ENCODE data around the gene ABLIM3.
"Not testable (repeated sequence)": the region's sequence is repeated elsewhere in the genome, so short reads cannot be mapped to it uniquely, and the experiment has no call there.

The ABLIM3 gene

DNA sequence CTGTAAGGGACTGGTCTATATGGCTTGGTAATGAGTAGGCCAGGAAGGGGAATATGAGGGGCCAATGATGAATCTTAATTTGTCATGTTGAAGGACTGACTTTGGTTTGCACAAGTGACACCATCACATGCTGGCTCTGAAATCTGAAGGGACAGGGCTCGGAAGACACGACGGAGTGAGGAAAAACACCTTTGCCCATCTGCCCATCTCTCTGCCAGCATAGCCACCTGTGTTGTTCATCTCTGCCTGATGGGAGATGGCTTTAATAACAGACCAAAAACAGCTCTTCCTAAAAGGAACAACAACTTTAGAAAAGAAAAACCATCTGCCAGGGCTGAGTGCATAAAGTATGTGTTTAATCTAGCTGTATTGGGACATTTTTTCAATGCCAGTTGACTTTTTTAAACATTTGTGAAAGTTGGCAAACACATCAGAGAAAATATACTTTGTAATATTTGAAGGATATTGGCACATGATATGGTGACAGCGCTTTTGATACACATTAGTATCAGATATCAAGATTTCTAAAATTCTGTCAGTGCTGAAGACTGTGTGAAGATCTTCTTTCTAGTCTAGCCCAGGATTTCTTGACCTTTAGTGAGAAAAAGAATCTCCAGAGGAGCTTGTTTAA lies 27.1 kb downstream of the ABLIM3 start:
- no peak for TF ChIP-seq JUND (IDR thresholded peaks at IDR 0.05; ENCODE audit: low read depth)
- DNase-seq (ENCODE audit: low read depth in 1 of 2, low spot score in 1 of 2), result no peak
- in situ Hi-C loops (cut with HindIII; ENCODE audit: low pct_unique_long_range_greater_than_20kb, low sequenced_read_pairs), result no loop called here

DNA sequence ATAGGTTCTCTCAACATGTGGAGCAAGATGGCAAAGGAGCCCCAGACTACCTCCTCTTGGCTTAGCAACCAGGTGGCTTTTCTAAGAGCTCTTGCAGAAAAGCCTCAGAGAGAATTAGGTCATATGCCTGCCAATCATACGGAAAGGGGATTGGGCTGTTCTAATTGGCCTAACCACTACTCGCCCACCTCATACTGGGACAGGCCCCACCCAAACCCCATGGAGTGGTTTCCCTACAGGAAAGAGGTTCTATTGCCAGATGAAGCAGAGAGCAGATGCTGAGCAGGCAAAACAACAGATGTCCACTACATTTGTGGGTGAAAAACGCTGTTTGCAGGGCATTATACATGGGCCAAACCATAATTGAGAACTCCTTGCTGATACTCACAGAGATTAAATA lies 29.0 kb downstream of the ABLIM3 start:
- TF ChIP-seq JUND (IDR thresholded peaks at IDR 0.05; ENCODE audit: low read depth), result no peak
- in situ Hi-C loops (cut with HindIII; ENCODE audit: low pct_unique_long_range_greater_than_20kb, low sequenced_read_pairs), result no loop called here
- no peak for DNase-seq (ENCODE audit: low read depth in 1 of 2, low spot score in 1 of 2)

DNA sequence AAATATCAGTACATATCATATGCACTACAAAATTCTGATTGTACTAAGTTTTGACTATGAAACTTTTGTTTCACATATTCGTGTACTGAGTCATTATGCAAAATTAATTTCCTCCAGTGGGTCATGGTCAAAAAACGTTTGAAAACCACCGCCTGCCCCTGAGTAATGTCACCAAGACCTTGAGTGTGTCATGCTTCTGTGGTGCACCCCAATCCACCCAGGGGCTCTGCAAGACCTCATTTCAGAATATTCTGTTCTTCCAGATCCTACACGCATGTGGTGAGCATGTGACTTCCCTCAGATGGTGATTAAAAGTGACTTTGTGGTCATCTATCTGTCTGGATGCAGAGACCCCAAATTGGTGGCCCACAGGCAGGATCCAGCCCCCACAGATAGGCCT lies 31.0 kb downstream of the ABLIM3 start:
- TF ChIP-seq JUND (IDR thresholded peaks at IDR 0.05; ENCODE audit: low read depth), result no peak
- DNase-seq (ENCODE audit: low read depth in 1 of 2, low spot score in 1 of 2), result no peak
- in situ Hi-C loops (cut with HindIII; ENCODE audit: low pct_unique_long_range_greater_than_20kb, low sequenced_read_pairs), result no loop called here

GRCh38 chr5:149172709-149173505 lies 31.6 kb downstream of the ABLIM3 start:
- no peak for DNase-seq (ENCODE audit: low read depth in 1 of 2, low spot score in 1 of 2)
- TF ChIP-seq JUND (IDR thresholded peaks at IDR 0.05; ENCODE audit: low read depth), result no peak
- in situ Hi-C loops (cut with HindIII; ENCODE audit: low pct_unique_long_range_greater_than_20kb, low sequenced_read_pairs), result no loop called here

DNA sequence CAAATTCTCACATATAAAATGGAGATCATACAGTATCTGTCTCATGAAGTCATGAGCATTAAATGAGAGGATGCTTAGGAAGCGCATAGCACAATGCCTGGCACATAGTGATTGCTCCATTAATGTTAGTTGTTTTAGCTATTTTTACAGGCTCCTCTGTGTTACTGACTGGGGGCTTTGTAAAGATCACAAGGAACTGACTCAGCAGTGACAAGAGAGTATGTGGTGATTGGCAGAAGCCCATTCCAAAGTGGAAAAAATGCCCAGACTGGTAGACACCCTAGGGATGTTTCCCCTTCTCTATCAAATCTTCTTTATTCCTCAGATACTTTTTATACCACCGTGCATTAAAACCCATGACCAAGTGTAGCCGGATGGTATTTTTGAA lies 33.5 kb downstream of the ABLIM3 start:
- no peak for TF ChIP-seq JUND (IDR thresholded peaks at IDR 0.05; ENCODE audit: low read depth)
- in situ Hi-C loops (cut with HindIII; ENCODE audit: low pct_unique_long_range_greater_than_20kb, low sequenced_read_pairs), result no loop called here
- DNase-seq (ENCODE audit: low read depth in 1 of 2, low spot score in 1 of 2), result no peak

- TF ChIP-seq JUND (IDR thresholded peaks at IDR 0.05; ENCODE audit: low read depth), result no peak
- in situ Hi-C loops (cut with HindIII; ENCODE audit: low pct_unique_long_range_greater_than_20kb, low sequenced_read_pairs), result no loop called here
- no peak for DNase-seq (ENCODE audit: low read depth in 1 of 2, low spot score in 1 of 2)
These were observed 34.2 kb downstream of the ABLIM3 start for GRCh38 chr5:149175346-149176105.

DNA sequence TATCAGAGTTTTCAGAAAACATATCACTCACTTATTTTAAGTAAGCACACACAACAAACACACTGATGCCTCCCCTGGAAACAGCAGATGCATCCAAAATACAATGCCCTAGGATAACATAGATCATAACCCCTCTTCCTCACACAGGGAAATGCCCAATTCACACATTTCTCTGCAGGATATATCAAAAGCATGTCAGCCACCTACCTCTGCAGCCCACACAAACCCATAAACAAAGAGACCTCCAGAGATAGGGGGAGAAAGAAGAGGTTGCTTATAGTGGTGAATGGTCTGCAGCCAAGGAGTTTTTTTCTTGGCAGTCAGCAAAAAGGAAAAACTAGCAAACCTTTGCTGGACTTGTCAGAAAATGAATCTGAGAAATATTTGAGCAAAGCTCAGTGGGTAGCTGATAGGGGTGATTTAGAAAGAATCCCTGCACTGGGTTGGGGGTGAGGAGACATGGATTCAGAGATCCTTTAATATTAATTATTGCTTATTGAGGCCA lies 36.1 kb downstream of the ABLIM3 start:
- in situ Hi-C loops (cut with HindIII; ENCODE audit: low pct_unique_long_range_greater_than_20kb, low sequenced_read_pairs), result no loop called here
- DNase-seq (ENCODE audit: low read depth in 1 of 2, low spot score in 1 of 2), result no peak
- no peak for TF ChIP-seq JUND (IDR thresholded peaks at IDR 0.05; ENCODE audit: low read depth)

GRCh38 chr5:149177911-149178565 lies 36.7 kb downstream of the ABLIM3 start:
- TF ChIP-seq JUND (IDR thresholded peaks at IDR 0.05; ENCODE audit: low read depth), result no peak
- in situ Hi-C loops (cut with HindIII; ENCODE audit: low pct_unique_long_range_greater_than_20kb, low sequenced_read_pairs), result no loop called here
- peak in 1 of 2 experiments; percentile 43 for DNase-seq (ENCODE audit: low read depth in 1 of 2, low spot score in 1 of 2)

DNA sequence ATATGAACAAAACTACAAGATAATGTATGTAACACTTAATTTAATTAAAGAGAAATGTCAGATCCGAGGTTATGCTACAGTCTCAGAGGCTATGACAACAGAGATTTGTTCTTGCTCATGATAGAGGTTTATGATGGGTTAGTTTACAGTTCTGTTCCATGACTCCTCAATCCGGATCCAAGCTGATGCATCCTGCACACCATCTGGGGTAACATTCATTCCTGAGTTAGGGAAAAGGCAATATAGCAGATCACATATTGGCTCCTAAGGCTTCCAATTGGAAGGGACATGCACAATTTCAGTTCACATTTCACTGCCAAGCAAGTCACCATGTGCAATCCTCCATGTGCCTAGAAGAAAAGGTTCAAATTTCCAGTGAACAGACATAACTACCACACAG lies 40.4 kb downstream of the ABLIM3 start:
- no peak for TF ChIP-seq JUND (IDR thresholded peaks at IDR 0.05; ENCODE audit: low read depth)
- DNase-seq (ENCODE audit: low read depth in 1 of 2, low spot score in 1 of 2), result no peak
- in situ Hi-C loops (cut with HindIII; ENCODE audit: low pct_unique_long_range_greater_than_20kb, low sequenced_read_pairs), result no loop called here

DNA sequence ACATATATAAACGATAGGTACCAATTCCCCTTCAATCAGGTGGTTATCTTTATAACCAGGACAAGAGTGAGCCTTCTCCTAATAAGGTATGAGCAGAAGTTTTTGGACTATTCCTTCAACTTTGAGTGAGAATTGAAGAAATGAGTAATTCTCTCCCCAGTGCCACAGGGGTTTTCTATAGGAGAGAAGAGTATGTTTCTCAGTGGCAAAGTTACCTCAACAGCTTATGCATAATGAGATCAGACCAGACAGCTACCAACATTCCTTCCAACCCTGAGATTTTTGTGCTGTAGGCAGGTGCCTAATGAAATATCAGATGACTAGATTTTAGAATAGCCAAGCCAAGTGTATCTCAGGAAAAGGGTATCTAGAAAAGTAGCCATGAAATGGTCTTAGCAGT lies 40.9 kb downstream of the ABLIM3 start:
- in situ Hi-C loops (cut with HindIII; ENCODE audit: low pct_unique_long_range_greater_than_20kb, low sequenced_read_pairs), result no loop called here
- no peak for DNase-seq (ENCODE audit: low read depth in 1 of 2, low spot score in 1 of 2)
- TF ChIP-seq JUND (IDR thresholded peaks at IDR 0.05; ENCODE audit: low read depth), result no peak

DNA sequence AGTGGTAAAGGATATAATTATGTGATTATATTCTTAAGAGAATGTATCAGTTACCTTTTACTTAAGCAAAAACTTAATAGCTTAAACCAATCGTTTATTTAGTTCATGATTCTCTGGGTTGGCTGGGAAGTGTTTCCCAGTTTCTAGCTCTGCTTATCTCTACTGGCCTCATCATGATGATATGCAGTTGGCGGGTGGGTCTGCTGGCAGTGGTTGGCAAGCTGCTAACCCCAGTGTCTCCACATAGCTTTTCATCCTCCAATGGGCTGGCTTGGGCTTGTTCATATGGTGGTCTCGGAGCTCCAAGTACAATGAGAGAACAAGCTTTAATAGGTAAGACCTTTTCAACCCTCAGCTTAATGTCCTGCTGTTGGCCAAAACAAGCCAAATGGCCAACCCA lies 43.8 kb downstream of the ABLIM3 start:
- TF ChIP-seq JUND (IDR thresholded peaks at IDR 0.05; ENCODE audit: low read depth), result no peak
- DNase-seq (ENCODE audit: low read depth in 1 of 2, low spot score in 1 of 2), result no peak
- in situ Hi-C loops (cut with HindIII; ENCODE audit: low pct_unique_long_range_greater_than_20kb, low sequenced_read_pairs), result no loop called here

DNA sequence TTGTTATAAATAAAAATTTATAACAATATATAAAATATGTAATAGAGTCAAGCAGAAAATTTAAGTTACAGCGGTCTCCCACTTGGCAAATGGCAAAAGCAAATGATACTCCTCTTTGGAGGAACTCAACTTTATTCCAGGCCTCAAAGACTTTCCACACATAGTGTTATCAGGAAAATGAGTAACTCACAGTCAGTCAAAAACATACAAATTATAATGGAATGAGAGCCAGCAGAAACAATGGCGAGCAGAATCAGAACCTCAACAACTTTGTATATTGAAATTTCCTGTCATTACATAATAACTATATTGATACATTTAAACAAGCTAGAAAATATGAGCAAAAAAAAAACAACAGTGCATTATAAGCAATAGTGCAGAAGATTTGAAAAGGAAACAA lies 45.2 kb downstream of the ABLIM3 start:
- TF ChIP-seq JUND (IDR thresholded peaks at IDR 0.05; ENCODE audit: low read depth), result no peak
- no peak for DNase-seq (ENCODE audit: low read depth in 1 of 2, low spot score in 1 of 2)
- in situ Hi-C loops (cut with HindIII; ENCODE audit: low pct_unique_long_range_greater_than_20kb, low sequenced_read_pairs), result no loop called here

- in situ Hi-C loops (cut with HindIII; ENCODE audit: low pct_unique_long_range_greater_than_20kb, low sequenced_read_pairs), result not testable (repeated sequence)
These were observed 46.3 kb downstream of the ABLIM3 start for GRCh38 chr5:149187617-149188016.

More at GRCh38 chr5:149187617-149188016, 46.3 kb downstream of the ABLIM3 start:
- not testable (repeated sequence) for DNase-seq (ENCODE audit: low read depth in 1 of 2, low spot score in 1 of 2)
